Measurements from ENCODE around the gene ZSWIM1. TPM values are rescaled to one million over a fixed set of nuclear protein-coding genes. Genes with fewer than 3 reads are reported as not detected.
"Not testable (repeated sequence)": the region's sequence is repeated elsewhere in the genome, so short reads cannot be mapped to it uniquely, and the experiment has no call there.

ZSWIM1 gene
- total RNA-seq, 1 donor from 2014 or later = 5.5 TPM

GRCh38 chr20:45931680-45932079 is 50.7 kb downstream of the ZSWIM1 start:
- not testable (repeated sequence) for DNase-seq

- DNase-seq = peak; percentile 70
Observed at GRCh38 chr20:45933266-45934045, 52.4 kb downstream of the ZSWIM1 start.

- DNase-seq = peak; percentile 75
Observed at GRCh38 chr20:45934046-45934585, 53.1 kb downstream of the ZSWIM1 start.

Other genes with a start within 250 kb of the ZSWIM1 start
- not detected for gene WFDC9, start 249.9 kb upstream of the ZSWIM1 start, total RNA-seq
- gene WFDC11, start 211.0 kb upstream of the ZSWIM1 start, total RNA-seq = not detected
- not detected for gene WFDC13, start 179.2 kb upstream of the ZSWIM1 start, total RNA-seq
- gene WFDC10B, start 176.2 kb upstream of the ZSWIM1 start, total RNA-seq = not detected
- gene SPINT4, start 158.9 kb upstream of the ZSWIM1 start, total RNA-seq = not detected
- gene WFDC3, start 89.3 kb upstream of the ZSWIM1 start, total RNA-seq = not detected
- 9.2 TPM for gene DNTTIP1, start 89.3 kb upstream of the ZSWIM1 start, total RNA-seq
- gene UBE2C, start 68.6 kb upstream of the ZSWIM1 start, total RNA-seq = 6.9 TPM
- gene TNNC2, start 53.9 kb upstream of the ZSWIM1 start, total RNA-seq = 1.2 TPM
- 22.8 TPM for gene SNX21, start 47.4 kb upstream of the ZSWIM1 start, total RNA-seq
- gene ACOT8, start 23.8 kb upstream of the ZSWIM1 start, total RNA-seq = 21.5 TPM
- gene ZSWIM3, start 23.6 kb upstream of the ZSWIM1 start, total RNA-seq = 13.9 TPM
- 1.7 TPM for gene SPATA25, start 6.4 kb downstream of the ZSWIM1 start, total RNA-seq
- 2.8 TPM for gene NEURL2, start 10.0 kb downstream of the ZSWIM1 start, total RNA-seq
- 15.8 TPM for gene CTSA, start 10.1 kb downstream of the ZSWIM1 start, total RNA-seq
- 19.0 TPM for gene PLTP, start 30.9 kb downstream of the ZSWIM1 start, total RNA-seq
- 14.5 TPM for gene PCIF1, start 53.5 kb downstream of the ZSWIM1 start, total RNA-seq
- 13.9 TPM for gene ZNF335, start 91.0 kb downstream of the ZSWIM1 start, total RNA-seq
- not detected for gene MMP9, start 127.7 kb downstream of the ZSWIM1 start, total RNA-seq
- gene SLC12A5, start 148.0 kb downstream of the ZSWIM1 start, total RNA-seq = 19.2 TPM
- gene NCOA5, start 208.7 kb downstream of the ZSWIM1 start, total RNA-seq = 20.4 TPM
- 0.62 TPM for gene CD40, start 237.1 kb downstream of the ZSWIM1 start, total RNA-seq